CD4-positive, alpha-beta T cell treated with Interleukin-17A for 4 hours (primary cell): Measurements from ENCODE around the gene LARGE1.

Experiments used
- DNase-seq: peaks from one replicate; pipeline ENCODE4 v3.0.0-alpha.2; 2020; ENCODE audit warnings: mixed read lengths

Gene LARGE1

GRCh38 chr22:33913188-33913587, 7.1 kb downstream of the LARGE1 start:
- DNase-seq, result no peak

GRCh38 chr22:33909911-33910310, 10.4 kb downstream of the LARGE1 start:
- DNase-seq, result no peak

GRCh38 chr22:33909075-33909458, 11.2 kb downstream of the LARGE1 start:
- DNase-seq, result no peak

- DNase-seq, result no peak
Measured at GRCh38 chr22:33908171-33909074, 11.9 kb downstream of the LARGE1 start.

- DNase-seq, result no peak
Measured at GRCh38 chr22:33906954-33907353, 13.3 kb downstream of the LARGE1 start.

- no peak for DNase-seq
Measured at GRCh38 chr22:33906475-33906874, 13.8 kb downstream of the LARGE1 start.

- no peak for DNase-seq
Measured at GRCh38 chr22:33903012-33903411, 17.3 kb downstream of the LARGE1 start.

- no peak for DNase-seq
Measured at GRCh38 chr22:33902073-33902472, 18.2 kb downstream of the LARGE1 start.

GRCh38 chr22:33898121-33898520, 22.2 kb downstream of the LARGE1 start:
- no peak for DNase-seq

- no peak for DNase-seq
Measured at GRCh38 chr22:33897448-33897835, 22.8 kb downstream of the LARGE1 start.

GRCh38 chr22:33896575-33897447, 23.5 kb downstream of the LARGE1 start:
- no peak for DNase-seq

GRCh38 chr22:33896154-33896553, 24.1 kb downstream of the LARGE1 start:
- no peak for DNase-seq

GRCh38 chr22:33895444-33895843, 24.8 kb downstream of the LARGE1 start:
- no peak for DNase-seq

- no peak for DNase-seq
Measured at GRCh38 chr22:33894515-33894914, 25.8 kb downstream of the LARGE1 start.

GRCh38 chr22:33894036-33894435, 26.2 kb downstream of the LARGE1 start:
- no peak for DNase-seq

GRCh38 chr22:33893512-33893911, 26.8 kb downstream of the LARGE1 start:
- no peak for DNase-seq

GRCh38 chr22:33891992-33892391, 28.3 kb downstream of the LARGE1 start:
- DNase-seq, result no peak

- no peak for DNase-seq
Measured at GRCh38 chr22:33891455-33891854, 28.8 kb downstream of the LARGE1 start.

GRCh38 chr22:33889748-33890147, 30.5 kb downstream of the LARGE1 start:
- no peak for DNase-seq

GRCh38 chr22:33888821-33889220, 31.5 kb downstream of the LARGE1 start:
- DNase-seq, result no peak

GRCh38 chr22:33887173-33887572, 33.1 kb downstream of the LARGE1 start:
- no peak for DNase-seq

- DNase-seq, result no peak
Measured at GRCh38 chr22:33886696-33887095, 33.6 kb downstream of the LARGE1 start.

- no peak for DNase-seq
Measured at GRCh38 chr22:33884829-33885228, 35.4 kb downstream of the LARGE1 start.
